ENCODE results near the gene SERPINF2. TPM values are rescaled to one million over a fixed set of nuclear protein-coding genes. Genes with fewer than 3 reads are reported as not detected.
"Not testable (repeated sequence)": the region's sequence is repeated elsewhere in the genome, so short reads cannot be mapped to it uniquely, and the experiment has no call there.

The SERPINF2 gene
- total RNA-seq, 1 donor from 2014 or later: 28.3 TPM

DNA sequence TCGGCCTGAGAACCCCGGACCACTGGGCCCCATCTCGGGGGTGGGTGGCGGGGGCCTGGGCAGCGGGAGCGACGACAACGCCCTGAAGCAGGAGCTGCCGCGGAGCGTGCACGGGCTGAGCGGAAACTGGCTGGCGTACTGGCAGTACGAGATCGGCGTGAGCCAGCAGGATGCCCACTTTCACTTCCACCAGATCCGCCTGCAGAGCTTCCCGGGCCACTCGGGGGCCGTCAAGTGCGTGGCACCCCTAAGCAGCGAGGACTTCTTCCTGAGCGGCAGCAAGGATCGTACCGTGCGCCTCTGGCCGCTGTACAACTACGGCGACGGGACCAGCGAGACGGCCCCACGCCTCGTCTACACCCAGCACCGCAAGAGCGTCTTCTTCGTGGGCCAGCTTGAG lies 8.9 kb upstream of the SERPINF2 start:
- Mint-ChIP-seq H3K4me1 (ENCODE audit: unreplicated experiment) (no peaks in the 10 kb centered on the region), H3K27ac (no peak overlapping the region), H3K9me3 (no peaks in the 10 kb centered on the region), H3K27me3 (no peaks in the 10 kb centered on the region), H3K4me3 (no peak overlapping the region), H3K36me3 (no peaks in the 10 kb centered on the region)
- no peak for DNase-seq (ENCODE audit: extremely low spot score, unreplicated experiment)
- TF ChIP-seq, protein P1, sequence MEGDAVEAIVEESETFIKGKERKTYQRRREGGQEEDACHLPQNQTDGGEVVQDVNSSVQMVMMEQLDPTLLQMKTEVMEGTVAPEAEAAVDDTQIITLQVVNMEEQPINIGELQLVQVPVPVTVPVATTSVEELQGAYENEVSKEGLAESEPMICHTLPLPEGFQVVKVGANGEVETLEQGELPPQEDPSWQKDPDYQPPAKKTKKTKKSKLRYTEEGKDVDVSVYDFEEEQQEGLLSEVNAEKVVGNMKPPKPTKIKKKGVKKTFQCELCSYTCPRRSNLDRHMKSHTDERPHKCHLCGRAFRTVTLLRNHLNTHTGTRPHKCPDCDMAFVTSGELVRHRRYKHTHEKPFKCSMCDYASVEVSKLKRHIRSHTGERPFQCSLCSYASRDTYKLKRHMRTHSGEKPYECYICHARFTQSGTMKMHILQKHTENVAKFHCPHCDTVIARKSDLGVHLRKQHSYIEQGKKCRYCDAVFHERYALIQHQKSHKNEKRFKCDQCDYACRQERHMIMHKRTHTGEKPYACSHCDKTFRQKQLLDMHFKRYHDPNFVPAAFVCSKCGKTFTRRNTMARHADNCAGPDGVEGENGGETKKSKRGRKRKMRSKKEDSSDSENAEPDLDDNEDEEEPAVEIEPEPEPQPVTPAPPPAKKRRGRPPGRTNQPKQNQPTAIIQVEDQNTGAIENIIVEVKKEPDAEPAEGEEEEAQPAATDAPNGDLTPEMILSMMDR (conservative IDR thresholded peaks at IDR 0.05): no peak

DNA sequence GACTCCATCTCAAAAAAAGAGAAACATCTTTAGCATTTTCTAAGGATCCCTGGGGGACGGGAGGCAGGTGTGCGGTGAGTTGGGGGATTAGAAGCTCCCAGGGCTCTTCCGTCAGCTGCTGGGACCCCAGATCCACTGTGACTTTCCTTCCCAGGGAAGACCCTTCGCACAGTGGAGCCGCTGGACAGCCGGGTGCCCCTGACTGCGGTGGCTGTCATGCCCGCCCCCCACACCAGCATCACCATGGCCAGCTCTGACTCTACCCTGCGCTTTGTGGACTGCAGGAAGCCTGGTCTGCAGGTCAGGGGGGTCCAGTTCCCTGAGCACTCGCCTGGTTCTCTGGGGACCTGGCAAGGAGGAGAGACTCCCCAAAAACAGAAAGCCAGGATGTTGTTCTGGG lies 7.3 kb upstream of the SERPINF2 start:
- Mint-ChIP-seq H3K4me1 (ENCODE audit: unreplicated experiment) (no peaks in the 10 kb centered on the region), H3K27me3 (no peaks in the 10 kb centered on the region), H3K9me3 (no peaks in the 10 kb centered on the region), H3K4me3 (no peak overlapping the region), H3K36me3 (no peaks in the 10 kb centered on the region), H3K27ac (no peak overlapping the region)
- TF ChIP-seq, protein P1 (conservative IDR thresholded peaks at IDR 0.05): no peak
- DNase-seq (ENCODE audit: extremely low spot score, unreplicated experiment): no peak

- Mint-ChIP-seq H3K27ac (no peak overlapping the region), H3K27me3 (no peaks in the 10 kb centered on the region), H3K9me3 (no peaks in the 10 kb centered on the region), H3K36me3 (no peaks in the 10 kb centered on the region), H3K4me3 (no peak overlapping the region), H3K4me1 (ENCODE audit: unreplicated experiment) (no peaks in the 10 kb centered on the region)
- no peak for DNase-seq (ENCODE audit: extremely low spot score, unreplicated experiment)
- TF ChIP-seq, protein P1 (conservative IDR thresholded peaks at IDR 0.05): no peak
Measured at GRCh38 chr17:1735834-1736347, 6.8 kb upstream of the SERPINF2 start.

GRCh38 chr17:1736348-1737281 lies 6.1 kb upstream of the SERPINF2 start:
- Mint-ChIP-seq H3K36me3 (no peaks in the 10 kb centered on the region), H3K4me1 (ENCODE audit: unreplicated experiment) (no peaks in the 10 kb centered on the region), H3K27ac (peak overlapping the region; percentile 59), H3K27me3 (no peaks in the 10 kb centered on the region), H3K9me3 (no peaks in the 10 kb centered on the region), H3K4me3 (peak overlapping the region; percentile 12)
- TF ChIP-seq, protein P1 (conservative IDR thresholded peaks at IDR 0.05): no peak
- no peak for DNase-seq (ENCODE audit: extremely low spot score, unreplicated experiment)

DNA sequence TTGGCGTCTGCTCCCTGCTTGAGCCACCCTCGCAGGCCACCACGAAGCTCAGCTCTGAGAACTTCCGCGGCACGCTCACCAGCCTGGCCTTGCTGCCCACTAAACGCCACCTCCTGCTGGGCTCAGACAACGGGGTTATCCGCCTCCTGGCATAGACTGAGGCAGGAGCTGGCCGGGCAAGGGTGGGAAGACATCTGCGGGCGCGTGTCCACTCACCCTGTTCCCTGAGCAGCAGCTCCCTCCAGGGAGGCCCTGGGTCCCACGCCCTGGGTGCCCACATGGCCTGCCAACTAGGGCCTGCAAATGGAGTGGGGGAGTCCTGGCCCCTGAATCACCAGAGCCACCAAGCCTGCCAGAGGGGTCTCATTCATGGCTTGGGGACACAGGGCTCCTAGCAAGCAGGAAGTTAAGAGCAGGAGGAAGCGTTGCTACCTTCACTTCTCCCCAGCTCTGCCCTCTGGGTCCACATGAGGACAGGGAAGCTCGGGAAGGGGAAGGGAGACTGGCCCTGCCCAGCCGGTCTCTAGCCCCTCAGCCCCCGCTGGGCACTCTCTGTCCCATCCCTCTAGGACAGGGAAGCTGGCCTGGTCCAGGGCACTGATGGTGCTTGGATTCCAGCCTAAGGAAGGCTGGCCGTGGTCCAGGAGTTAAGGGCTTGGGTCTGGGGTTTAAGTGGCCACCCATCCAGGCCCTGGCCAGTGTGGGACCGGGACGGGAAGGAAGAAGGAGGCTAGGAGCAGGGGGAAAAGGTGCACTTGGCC lies 5.0 kb upstream of the SERPINF2 start:
- H3K4me1 Mint-ChIP-seq (ENCODE audit: unreplicated experiment): peaks cover 4% of the 10 kb centered on the region
- no peaks in the 10 kb centered on the region for H3K9me3 Mint-ChIP-seq
- TF ChIP-seq, protein P1 (conservative IDR thresholded peaks at IDR 0.05): no peak
- H3K27me3 Mint-ChIP-seq: no peaks in the 10 kb centered on the region
- H3K36me3 Mint-ChIP-seq: no peaks in the 10 kb centered on the region
- no peak overlapping the region for H3K27ac Mint-ChIP-seq
- H3K4me3 Mint-ChIP-seq: no peak overlapping the region
- no peak for DNase-seq (ENCODE audit: extremely low spot score, unreplicated experiment)

- not testable (repeated sequence) for DNase-seq (ENCODE audit: extremely low spot score, unreplicated experiment); H3K4me1 Mint-ChIP-seq (ENCODE audit: unreplicated experiment); H3K27me3 Mint-ChIP-seq; H3K27ac Mint-ChIP-seq; H3K4me3 Mint-ChIP-seq; H3K36me3 Mint-ChIP-seq; H3K9me3 Mint-ChIP-seq
Measured at GRCh38 chr17:1741899-1742298, 772 bp upstream of the SERPINF2 start.
